GM23338 (cell line): ENCODE data around the gene STAC. TPM values are rescaled to one million over a fixed set of nuclear protein-coding genes. Genes with fewer than 3 reads are reported as not detected.

Experiments used
- ATAC-seq: fragments of 200-7000 bp; cut with Tn5 transposase; 3 replicates; pipeline ENCODE4 v1.9.1; 2020
- DNase-seq: peaks from one replicate; pipeline ENCODE4 v3.0.0-alpha.2; 2015; ENCODE audit warnings: low spot score
- H2AFZ ChIP-seq: fragments of 200-600 bp; sonication (generic); 2 replicates; pipeline ENCODE4 v1.8.0; 2016; ENCODE audit warnings: antibody characterized with exemption, mild to moderate bottlenecking, moderate library complexity
- H3F3A ChIP-seq: fragments of 200-600 bp; sonication (generic); replicated peaks from 2 replicates; pipeline ENCODE4 v1.8.0; 2017; ENCODE audit warnings: antibody characterized with exemption, mixed run types, low read depth
- H3K27ac ChIP-seq: fragments of 200-600 bp; sonication (generic); 2 replicates; pipeline ENCODE4 v1.6.1; 2016; ENCODE audit warnings: low read depth
- H3K27me3 ChIP-seq: fragments of 200-600 bp; sonication (generic); 2 replicates; pipeline ENCODE4 v1.8.0; 2016; ENCODE audit warnings: mild to moderate bottlenecking, mixed run types, moderate library complexity; ENCODE audit not compliant: insufficient read depth
- H3K36me3 ChIP-seq: fragments of 200-600 bp; sonication (generic); 2 replicates; pipeline ENCODE4 v1.8.0; 2016; ENCODE audit warnings: mild to moderate bottlenecking; ENCODE audit not compliant: insufficient read depth
- H3K4me1 ChIP-seq: fragments of 200-600 bp; sonication (generic); 2 replicates; pipeline ENCODE4 v1.8.0; 2016; ENCODE audit warnings: mild to moderate bottlenecking, moderate library complexity; ENCODE audit not compliant: insufficient read depth
- H3K4me2 ChIP-seq: fragments of 200-600 bp; sonication (generic); 2 replicates; pipeline ENCODE4 v1.7.1; 2017; ENCODE audit warnings: mixed run types
- H3K4me3 ChIP-seq: fragments of 200-600 bp; sonication (generic); 2 replicates; pipeline ENCODE4 v1.6.1; 2016; ENCODE audit warnings: mixed run types
- H3K79me2 ChIP-seq: fragments of 200-600 bp; sonication (generic); replicated peaks from 2 replicates; pipeline ENCODE4 v1.8.0; 2017; ENCODE audit warnings: mild to moderate bottlenecking; ENCODE audit not compliant: insufficient read depth
- H3K9me2 ChIP-seq: fragments of 200-600 bp; sonication (generic); 2 replicates; pipeline ENCODE4 v1.8.0; 2017; ENCODE audit not compliant: insufficient read depth
- H4K20me1 ChIP-seq: fragments of 200-600 bp; sonication (generic); replicated peaks from 2 replicates; pipeline ENCODE4 v1.8.0; 2017; ENCODE audit warnings: mild to moderate bottlenecking; ENCODE audit not compliant: insufficient read depth
- H3K27ac Mint-ChIP-seq: 2 replicates; pipeline ENCODE4 v1.8.0; 2020; ENCODE audit warnings: inconsistent platforms, mild to moderate bottlenecking, moderate library complexity, mixed read lengths
- H3K27me3 Mint-ChIP-seq: 3 replicates; pipeline ENCODE4 v1.8.0; 2022; ENCODE audit warnings: low read depth, mild to moderate bottlenecking, moderate library complexity, mixed read lengths, inconsistent platforms; ENCODE audit not compliant: insufficient read depth, poor library complexity
- H3K36me3 Mint-ChIP-seq: 3 replicates; pipeline ENCODE4 v1.8.0; 2021; ENCODE audit warnings: low read depth, mild to moderate bottlenecking, inconsistent platforms, moderate library complexity, mixed read lengths
- H3K4me1 Mint-ChIP-seq: 3 replicates; pipeline ENCODE4 v1.8.0; 2020; ENCODE audit warnings: mild to moderate bottlenecking, inconsistent platforms, mixed read lengths
- H3K4me3 Mint-ChIP-seq: 3 replicates; pipeline ENCODE4 v1.8.0; 2021; ENCODE audit warnings: moderate library complexity, mild to moderate bottlenecking, inconsistent platforms, mixed read lengths
- H3K9me3 Mint-ChIP-seq: 3 replicates; pipeline ENCODE4 v1.8.0; 2020; ENCODE audit warnings: moderate library complexity, mild to moderate bottlenecking, inconsistent platforms, mixed read lengths
- JUNB ChIP-seq: IDR thresholded peaks from one replicate; pipeline ENCODE4 v1.6.1; 2016; ENCODE audit warnings: antibody characterized with exemption; ENCODE audit not compliant: unreplicated experiment
- NANOG ChIP-seq: IDR thresholded peaks from 2 replicates; pipeline ENCODE4 v1.6.1; 2016; ENCODE audit warnings: antibody characterized with exemption, borderline replicate concordance
- POLR2AphosphoS5 ChIP-seq: IDR thresholded peaks from 2 replicates; pipeline ENCODE4 v1.6.1; 2016; ENCODE audit warnings: antibody characterized with exemption, low read depth
- REST ChIP-seq: IDR thresholded peaks from one replicate; pipeline ENCODE4 v1.6.1; 2018; ENCODE audit warnings: antibody characterized with exemption; ENCODE audit not compliant: unreplicated experiment
- STAT1 ChIP-seq: IDR thresholded peaks from one replicate; pipeline ENCODE4 v1.6.1; 2016; ENCODE audit warnings: antibody characterized with exemption; ENCODE audit not compliant: unreplicated experiment
- ZNF114 ChIP-seq: fragments of 250-450 bp; sonication (Bioruptor Pico); IDR thresholded peaks from 2 replicates; pipeline ENCODE4 v1.5.0; 2020; ENCODE audit warnings: mild to moderate bottlenecking, moderate library complexity
- ZNF331 ChIP-seq: fragments of 250-450 bp; sonication (Bioruptor Pico); IDR thresholded peaks from 2 replicates; pipeline ENCODE4 v1.5.0; 2020; ENCODE audit warnings: low read depth, mild to moderate bottlenecking, moderate library complexity
- ZNF462 ChIP-seq: fragments of 250-450 bp; sonication (Bioruptor Pico); IDR thresholded peaks from 2 replicates; pipeline ENCODE4 v1.5.0; 2020; ENCODE audit warnings: mild to moderate bottlenecking, moderate library complexity
- polyA plus RNA-seq: library from polyadenylated mRNA; unstranded; fragments of >200 nt; fragmentation: Nextera tagmentation; extraction: Ambion mirVana; gene quantifications from 2 replicates; pipeline ENCODE4 v1.2.1, GENCODE V29; 2016
- total RNA-seq: library from RNA; depleted of rRNA; stranded (reverse); fragments of >200 nt; shearing (Covaris generic); gene quantifications from 2 replicates; pipeline ENCODE4 v1.2.3, GENCODE V29; 2014

The STAC gene
- total and polyA plus RNA-seq, 2 experiments from 2014 or later, result 5.6 to 22.9 TPM

- Mint-ChIP-seq H3K36me3 (no peaks in the 10 kb centered on the region), H3K4me1 (no peaks in the 10 kb centered on the region), H3K27me3 (no peaks in the 10 kb centered on the region), H3K4me3 (no peak overlapping the region), H3K27ac (no peak overlapping the region), H3K9me3 (no peaks in the 10 kb centered on the region)
- Histone ChIP-seq H3K4me3 (no peak overlapping the region), H3K4me2 (no peak overlapping the region), H3K27me3 (no peaks in the 10 kb centered on the region), H4K20me1 (no peaks in the 10 kb centered on the region; the same call in 1 of the 2 replicates), H3F3A (no peaks in the 10 kb centered on the region), H3K36me3 (no peaks in the 10 kb centered on the region), H3K9me2 (no peaks in the 10 kb centered on the region), H3K4me1 (no peaks in the 10 kb centered on the region), H3K79me2 (no peaks in the 10 kb centered on the region), H3K27ac (no peak overlapping the region), H2AFZ (no peak overlapping the region)
- TF ChIP-seq REST, result no peak
- DNase-seq (no peak), ATAC-seq (no peak)
These were observed 20.8 kb downstream of the STAC start for GRCh38 chr3:36401056-36401455.

DNA sequence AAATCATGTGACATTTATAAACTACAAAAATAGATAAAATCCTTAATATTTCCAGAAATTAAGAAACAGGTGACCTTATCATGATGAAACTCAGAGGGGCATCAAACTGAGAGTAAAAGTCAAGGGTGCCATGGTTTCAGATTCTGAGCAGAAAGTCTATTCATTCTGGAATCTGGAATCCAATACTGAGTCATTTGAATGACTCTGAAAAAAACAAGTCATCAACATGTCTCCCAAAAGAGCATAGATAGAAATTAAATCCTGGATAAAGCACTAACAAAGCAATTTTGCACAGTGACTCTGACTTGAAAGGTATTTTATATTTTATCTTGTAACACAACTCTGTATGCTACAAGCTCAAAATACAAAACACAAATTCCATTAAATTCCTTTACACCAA, 23.4 kb downstream of the STAC start:
- H3K4me1 Mint-ChIP-seq, result peaks cover 3% of the 10 kb centered on the region; the same call in 2 of the 3 replicates
- no peaks in the 10 kb centered on the region for H3K9me3 Mint-ChIP-seq
- H3F3A ChIP-seq, result no peaks in the 10 kb centered on the region
- no peak overlapping the region for H3K4me3 Mint-ChIP-seq
- no peaks in the 10 kb centered on the region for H3K36me3 Mint-ChIP-seq
- H3K27me3 ChIP-seq, result no peaks in the 10 kb centered on the region
- no peaks in the 10 kb centered on the region; the same call in 1 of the 2 replicates for H4K20me1 ChIP-seq
- H3K27ac Mint-ChIP-seq, result no peak overlapping the region
- no peak for ATAC-seq
- no peak overlapping the region for H3K4me2 ChIP-seq
- H3K79me2 ChIP-seq, result no peaks in the 10 kb centered on the region
- no peaks in the 10 kb centered on the region for H3K36me3 ChIP-seq
- H3K27me3 Mint-ChIP-seq, result no peaks in the 10 kb centered on the region
- H3K27ac ChIP-seq, result no peak overlapping the region
- no peak overlapping the region for H3K4me3 ChIP-seq
- no peak overlapping the region for H2AFZ ChIP-seq
- DNase-seq, result no peak
- H3K9me2 ChIP-seq, result no peaks in the 10 kb centered on the region
- no peaks in the 10 kb centered on the region for H3K4me1 ChIP-seq
- no peak for TF ChIP-seq POLR2AphosphoS5
- no peak for TF ChIP-seq ZNF462 (CRISPR knock-in tag)
- TF ChIP-seq JUNB, result no peak
- TF ChIP-seq REST, result no peak
- no peak for TF ChIP-seq NANOG
- no peak for TF ChIP-seq STAT1
- no peak for TF ChIP-seq ZNF331 (CRISPR knock-in tag)
- no peak for TF ChIP-seq ZNF114 (CRISPR knock-in tag)
